GM18505 (cell line): ENCODE results near the gene ZSCAN26.
"Not testable (repeated sequence)": the region's sequence is repeated elsewhere in the genome, so short reads cannot be mapped to it uniquely, and the experiment has no call there.

Experiments used
- ATAC-seq: cut with Tn5 transposase; IDR thresholded peaks from one replicate; pipeline ENCODE4 v1.9.1; 2021; ENCODE audit not compliant: unreplicated experiment
- POLR2A ChIP-seq: IDR thresholded peaks from 4 replicates; pipeline ENCODE4 v1.6.1; 2011; ENCODE audit warnings: borderline replicate concordance; ENCODE audit not compliant: insufficient read depth, insufficient read length; ENCODE audit errors: extremely low read depth

The ZSCAN26 gene

GRCh38 chr6:28315628-28316027, 48.7 kb downstream of the ZSCAN26 start:
- ATAC-seq: no peak
- TF ChIP-seq POLR2A: no peak

- ATAC-seq: not testable (repeated sequence)
Observed at GRCh38 chr6:28317866-28318265, 50.9 kb downstream of the ZSCAN26 start.

GRCh38 chr6:28322661-28323060, 55.7 kb downstream of the ZSCAN26 start:
- ATAC-seq: no peak
- TF ChIP-seq POLR2A: no peak

- no peak for TF ChIP-seq POLR2A
Observed at GRCh38 chr6:28323813-28324424, 57.0 kb downstream of the ZSCAN26 start.

GRCh38 chr6:28326371-28326948, 59.5 kb downstream of the ZSCAN26 start:
- no peak for TF ChIP-seq POLR2A
- no peak for ATAC-seq

More at GRCh38 chr6:28323813-28324424, 57.0 kb downstream of the ZSCAN26 start:
- no peak for ATAC-seq
